Activated CD4-positive, alpha-beta T cell treated with anti-CD3 and anti-CD28 coated beads for 24 hours (primary cell): ENCODE data around the gene PRODH2.
"Not testable (repeated sequence)": the region's sequence is repeated elsewhere in the genome, so short reads cannot be mapped to it uniquely, and the experiment has no call there.

ENCODE experiments used
- DNase-seq, 2 donors: peaks; one replicate each; pipeline ENCODE4 v3.0.0-alpha.2; 2020; ENCODE audit warnings: low read depth in 2 of 2

Gene PRODH2

DNA sequence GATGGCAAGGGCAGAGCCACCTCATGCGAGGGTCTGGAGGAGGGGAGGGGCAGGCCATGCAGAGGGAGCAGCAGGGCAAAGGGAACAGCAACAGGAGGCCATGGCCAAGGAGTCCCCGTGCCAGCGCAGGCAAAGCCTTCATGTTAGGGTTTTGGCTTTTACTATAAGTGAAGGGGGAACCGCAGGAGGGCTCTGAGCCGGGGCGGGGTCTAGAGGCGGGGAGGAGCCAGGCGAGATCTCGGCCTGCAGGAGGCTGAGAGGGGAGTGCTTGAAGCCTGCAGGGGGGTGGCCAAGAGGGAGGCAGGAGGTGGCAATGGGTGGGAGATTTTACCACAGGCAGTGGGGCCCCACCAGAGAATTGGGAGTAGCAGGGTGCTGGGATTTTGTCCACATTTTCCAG is 31.0 kb downstream of the PRODH2 start:
- no peak for DNase-seq

GRCh38 chr19:35780717-35781116 is 31.9 kb downstream of the PRODH2 start:
- DNase-seq: no peak

DNA sequence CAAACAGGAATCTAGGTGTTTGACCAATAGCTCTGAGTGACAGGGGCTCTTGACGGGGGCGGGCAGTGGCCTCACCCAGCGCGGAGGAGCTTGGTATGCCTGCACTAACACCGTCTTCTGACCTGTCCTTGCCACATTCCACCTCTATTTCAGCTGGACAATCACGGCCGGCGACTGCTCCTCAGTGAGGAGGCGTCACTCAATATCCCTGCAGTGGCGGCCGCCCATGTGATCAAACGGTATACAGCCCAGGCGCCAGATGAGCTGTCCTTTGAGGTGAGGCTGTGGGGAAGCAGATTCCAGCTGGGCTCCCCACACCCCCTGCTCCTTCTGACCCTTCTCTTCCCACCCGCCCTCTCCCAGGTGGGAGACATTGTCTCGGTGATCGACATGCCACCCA is 32.6 kb downstream of the PRODH2 start:
- DNase-seq: no peak

GRCh38 chr19:35779033-35779432 is 33.6 kb downstream of the PRODH2 start:
- DNase-seq: no peak

DNA sequence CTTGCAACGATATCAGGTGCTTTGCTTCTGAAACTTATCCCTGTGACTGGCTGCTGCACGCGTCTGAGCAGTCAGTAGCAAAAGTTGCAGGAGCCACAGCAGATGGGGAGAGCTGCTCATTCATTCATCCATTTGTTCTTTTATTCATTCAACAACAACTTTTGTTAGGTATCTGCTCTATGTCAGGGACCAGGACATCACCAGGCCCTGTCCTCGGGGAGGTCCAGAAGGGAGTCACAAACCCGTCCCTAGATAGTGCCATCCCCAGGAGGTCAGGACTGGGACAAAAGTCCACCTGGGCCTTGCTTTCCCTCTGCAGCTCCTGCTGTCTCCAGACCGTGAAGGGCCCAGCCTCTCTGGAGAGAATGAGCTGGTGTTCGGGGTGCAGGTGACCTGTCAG is 34.7 kb downstream of the PRODH2 start:
- DNase-seq: no peak

- DNase-seq: no peak
Observed at GRCh38 chr19:35777086-35777841, 35.4 kb downstream of the PRODH2 start.

DNA sequence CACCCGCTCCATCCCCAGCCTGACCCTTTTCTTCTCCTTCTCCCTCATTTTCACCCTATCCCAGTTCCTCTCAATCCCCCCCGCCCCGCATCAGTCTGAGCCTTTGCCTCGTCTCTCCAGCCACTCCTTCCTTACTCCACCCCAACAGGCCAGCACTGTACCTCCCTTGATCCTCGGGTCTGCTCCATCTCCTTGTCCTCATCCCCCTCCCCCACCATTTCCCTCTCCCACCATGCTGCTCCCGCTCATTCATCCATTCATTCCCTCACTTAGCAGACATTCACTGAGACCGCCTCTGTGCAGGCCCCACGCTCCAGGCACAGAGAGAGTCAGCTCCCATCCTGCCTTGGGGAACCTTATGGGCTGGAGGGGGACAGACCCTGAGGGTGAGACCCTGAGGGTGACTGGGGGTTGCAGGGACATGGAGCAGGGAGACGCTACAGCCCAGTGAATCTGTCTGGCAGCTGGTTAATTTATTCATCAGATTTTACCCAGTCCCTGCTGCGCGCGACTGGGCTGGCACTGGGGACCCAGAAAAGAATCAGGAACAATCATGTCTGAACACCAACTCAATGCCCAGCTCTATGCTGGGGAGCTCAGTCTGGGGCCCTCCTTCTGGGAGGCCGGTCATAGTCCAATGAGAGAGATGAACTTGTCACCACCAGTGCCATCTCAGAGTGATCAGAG is 36.4 kb downstream of the PRODH2 start:
- DNase-seq: no peak

- DNase-seq: peak; percentile 98 to 100
Observed at GRCh38 chr19:35775298-35776101, 37.1 kb downstream of the PRODH2 start, which contains the start of gene ARHGAP33. TSS of gene ARHGAP33 (plus strand) at chr19:35775564. CDS start at chr19:35775659, 95 bp downstream.

GRCh38 chr19:35775046-35775297 is 37.7 kb downstream of the PRODH2 start:
- DNase-seq: no peak

GRCh38 chr19:35774274-35775045 is 38.2 kb downstream of the PRODH2 start:
- no peak for DNase-seq

- no peak for DNase-seq
Observed at GRCh38 chr19:35773020-35773806, 39.4 kb downstream of the PRODH2 start.

DNA sequence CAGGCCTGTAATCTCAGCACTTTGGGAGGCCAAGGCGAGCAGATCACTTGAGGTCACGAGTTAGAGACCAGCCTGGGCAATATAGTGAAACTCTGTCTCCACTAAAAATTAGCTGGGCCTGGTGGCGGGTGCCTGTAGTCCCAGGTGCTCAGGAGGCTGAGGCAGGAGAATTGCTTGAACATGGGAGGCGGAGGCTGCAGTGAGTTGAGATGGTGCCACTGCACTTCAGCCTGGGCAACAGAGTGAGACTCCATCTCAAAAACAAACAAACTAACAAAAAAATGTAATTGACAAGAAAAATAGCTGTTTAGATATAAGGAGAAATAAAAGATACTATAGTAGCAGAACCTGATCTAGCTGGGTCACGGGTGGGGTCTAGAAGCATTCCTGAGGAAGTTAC is 40.3 kb downstream of the PRODH2 start:
- not testable (repeated sequence) for DNase-seq

DNA sequence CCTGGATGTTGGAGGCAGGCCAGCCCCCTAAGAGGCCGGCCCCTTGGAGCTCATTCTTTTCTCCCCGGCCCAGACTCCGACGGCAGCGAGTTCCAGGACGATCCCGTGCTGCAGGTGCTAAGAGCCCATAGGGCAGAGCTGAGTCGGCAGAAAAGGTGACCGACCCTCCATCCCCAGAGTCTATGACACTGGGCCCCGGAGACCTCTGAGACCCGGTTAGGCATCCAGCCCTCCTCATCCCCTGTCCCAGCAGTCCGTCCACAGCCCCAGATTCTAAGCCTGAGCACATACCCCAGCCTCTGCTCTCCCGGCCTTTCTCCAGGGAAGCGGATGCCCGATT is 44.6 kb downstream of the PRODH2 start:
- no peak for DNase-seq

GRCh38 chr19:35767288-35768081 is 45.2 kb downstream of the PRODH2 start:
- no peak for DNase-seq

DNA sequence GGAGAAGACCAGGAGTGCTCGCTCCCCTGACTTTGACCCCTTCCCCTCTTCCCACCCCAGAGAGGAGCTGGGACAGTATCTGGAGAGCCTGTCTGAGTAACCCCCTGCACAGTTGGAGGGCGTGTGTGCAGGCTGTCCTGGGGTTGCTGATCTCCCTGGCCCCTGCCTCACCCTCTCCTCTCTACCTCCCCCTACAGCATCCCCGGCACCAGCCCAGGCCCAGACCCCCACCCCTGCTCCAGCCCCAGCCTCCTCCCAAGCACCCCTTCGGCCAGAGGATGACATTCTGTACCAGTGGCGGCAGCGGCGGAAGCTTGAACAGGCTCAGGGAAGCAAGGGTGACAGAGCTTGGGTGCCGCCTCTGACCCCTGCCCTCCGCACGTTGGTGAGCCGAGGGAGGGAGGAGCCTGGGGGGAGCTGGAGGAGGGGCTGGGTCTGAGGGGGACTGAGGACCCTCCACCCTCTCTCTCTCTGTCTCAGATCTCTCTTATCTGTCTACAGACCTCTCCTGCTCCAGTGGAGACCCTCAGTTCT is 46.0 kb downstream of the PRODH2 start:
- no peak for DNase-seq

DNA sequence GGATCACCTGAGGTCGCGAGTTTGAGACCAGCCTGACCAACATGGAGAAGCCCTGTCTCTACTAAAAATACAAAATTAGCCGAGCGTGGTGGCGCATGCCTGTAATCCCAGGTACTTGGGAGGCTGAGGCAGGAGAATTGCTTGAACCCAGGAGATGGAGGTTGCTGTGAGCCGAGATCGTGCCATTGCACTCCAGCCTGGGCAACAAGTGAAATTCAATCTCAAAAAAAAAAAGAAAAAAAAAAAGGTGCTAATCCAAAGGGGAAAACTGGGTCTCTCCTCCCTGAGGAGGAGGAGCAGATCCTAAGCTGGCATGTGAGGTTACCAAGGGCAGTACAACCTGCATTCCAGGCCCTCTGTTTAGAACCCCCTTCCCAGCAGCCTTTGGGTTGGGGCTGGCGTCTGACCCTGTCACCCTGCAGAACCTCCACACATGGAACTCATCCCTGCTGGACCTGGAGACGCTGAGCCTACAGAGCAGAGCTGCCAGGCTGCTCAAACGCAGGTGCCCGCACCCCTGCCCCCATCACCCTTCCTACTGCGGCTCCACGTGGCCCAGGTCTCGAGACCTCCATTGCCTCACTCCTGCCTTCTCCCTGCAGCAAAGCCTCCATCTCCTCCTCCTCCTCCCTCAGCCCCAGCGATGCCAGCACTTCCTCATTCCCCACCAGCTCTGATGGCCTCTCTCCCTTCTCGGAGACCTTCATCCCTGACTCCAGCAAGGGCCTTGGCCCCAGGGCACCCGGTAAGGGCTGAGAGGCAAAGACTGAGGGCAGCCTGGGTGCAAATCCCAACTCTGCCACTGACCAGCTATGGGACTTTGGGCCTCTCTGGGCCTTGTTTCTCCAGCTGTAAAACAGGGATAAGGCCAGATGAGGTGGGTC is 48.0 kb downstream of the PRODH2 start:
- DNase-seq: no peak

GRCh38 chr19:35760711-35761349 is 51.8 kb downstream of the PRODH2 start:
- no peak for DNase-seq

- DNase-seq: no peak
Observed at GRCh38 chr19:35759697-35760096, 52.9 kb downstream of the PRODH2 start.
